Measurements from ENCODE around the gene UTS2R. TPM values are rescaled to one million over a fixed set of nuclear protein-coding genes. Genes with fewer than 3 reads are reported as not detected.

Gene UTS2R
- polyA plus RNA-seq, 1 of the 3 experiments (the other 2 are of a cell fraction), result not detected

DNA sequence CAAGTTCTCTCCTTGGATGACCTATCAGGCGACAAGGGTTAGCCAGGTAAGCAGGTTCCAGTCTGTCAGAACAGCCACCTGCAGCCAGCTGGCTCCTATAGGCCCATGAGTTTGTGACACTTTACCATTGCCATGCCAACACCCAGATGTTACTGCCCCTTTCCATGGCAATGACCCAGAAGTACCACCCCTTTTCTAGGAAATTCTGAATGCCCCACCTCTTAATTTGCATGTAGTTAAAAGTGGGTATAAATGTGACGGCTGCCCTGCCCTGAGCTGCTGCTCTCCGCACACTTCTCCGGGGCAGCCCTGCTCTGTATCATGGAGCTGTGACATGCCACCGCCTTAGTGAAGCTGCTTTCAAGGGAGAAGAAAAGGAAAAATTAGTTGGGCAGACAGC is 28.0 kb upstream of the UTS2R start:
- H3K4me2 ChIP-seq, result no peak overlapping the region
- H3K9ac ChIP-seq, result no peak overlapping the region
- H3K9me2 ChIP-seq, result no peaks in the 10 kb centered on the region
- no peak for TF ChIP-seq RAD21 (IDR thresholded peaks at IDR 0.05; ENCODE audit: low read length)
- no peak for TF ChIP-seq TAF1 (IDR thresholded peaks at IDR 0.05; ENCODE audit: borderline replicate concordance, low read depth, low read length)
- no peak for TF ChIP-seq MEF2A (IDR thresholded peaks at IDR 0.05; ENCODE audit: borderline replicate concordance, low read depth)
- no peak for TF ChIP-seq TCF12 (IDR thresholded peaks at IDR 0.05)
- 90% methylated on average over 5 of the region's 5 CpGs for WGBS (ENCODE audit: low lambda C conversion rate)
- H3K27me3 ChIP-seq (ENCODE audit: insufficient read depth), result no peaks in the 10 kb centered on the region
- POLR2A ChIA-PET, result interaction anchor here (1.3 kb wide), 1 partner anchor 14 kb away, joined by 4 read pairs; no protein-coding TSS in a partner anchor
- H3K4me1 ChIP-seq (ENCODE audit: control insufficient read depth in 1 of 2, insufficient read depth in 2 of 2, low read depth in 1 of 2, low read length in 1 of 2), result peaks cover 0 to 10% of the 10 kb centered on the region in 2 experiments; a peak in 2 of 4 replicates
- H3K79me2 ChIP-seq (ENCODE audit: insufficient read depth), result no peaks in the 10 kb centered on the region
- H3K36me3 ChIP-seq (replicated peaks in 1 of 2; ENCODE audit: control insufficient read depth in 1 of 2, insufficient read depth in 2 of 2, low read length in 1 of 2), result no peaks in the 10 kb centered on the region
- no peak overlapping the region for H2AFZ ChIP-seq (ENCODE audit: low read depth)
- no peaks in the 10 kb centered on the region for H4K20me1 ChIP-seq (ENCODE audit: insufficient read depth)
- H3F3A ChIP-seq (replicated peaks; ENCODE audit: insufficient read depth), result no peaks in the 10 kb centered on the region
- DNase-seq, result no peak
- H3K9me3 ChIP-seq, result no peaks in the 10 kb centered on the region
- CTCF ChIA-PET, result interaction anchor here (0.7 to 2.1 kb wide), 7 partner anchors 9 to 107 kb away, joined by 3 to 6 read pairs (median 3); no protein-coding TSS in a partner anchor
- no peak overlapping the region for H3K4me3 ChIP-seq (ENCODE audit: low read depth in 2 of 2, low read length in 1 of 2)
- H3K27ac ChIP-seq (ENCODE audit: low read depth in 2 of 2, low read length in 1 of 2), result no peak overlapping the region

DNA sequence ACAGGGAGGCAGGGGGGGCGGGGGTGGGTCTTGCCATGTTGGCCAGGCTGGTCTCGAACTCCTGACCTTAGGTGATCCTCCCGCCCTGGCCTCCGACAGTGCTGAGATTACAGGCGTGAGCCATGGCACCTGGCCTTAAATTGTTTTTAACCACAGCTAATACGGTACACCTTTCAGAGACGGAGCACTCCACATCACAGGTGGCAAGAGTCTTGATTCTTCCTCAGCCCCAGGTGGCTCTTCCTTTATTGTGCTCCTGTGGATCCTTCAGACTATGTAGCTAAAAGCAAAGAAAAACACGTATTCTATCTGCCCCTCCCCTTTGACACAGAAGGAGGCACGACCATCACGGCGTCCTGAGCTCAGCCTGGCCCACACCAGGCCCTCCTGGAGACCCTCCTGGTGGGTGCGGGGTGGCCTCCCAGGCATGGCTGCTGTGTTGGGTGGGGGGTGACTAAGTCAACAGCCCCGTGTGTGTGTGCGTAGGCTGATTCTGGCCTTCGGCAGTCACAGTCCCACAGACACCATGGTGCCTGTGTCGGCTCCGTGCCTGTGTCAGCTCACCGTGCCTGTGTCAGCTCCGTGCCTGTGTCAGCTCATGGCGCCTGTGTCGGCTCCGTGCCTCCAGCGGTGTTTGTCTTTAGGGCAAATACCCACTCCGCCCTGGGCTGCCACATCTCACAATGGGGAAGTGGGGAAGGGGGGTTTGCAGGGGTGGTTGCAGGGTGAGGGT is 27.2 kb upstream of the UTS2R start:
- DNase-seq, result no peak
- Histone ChIP-seq H3K4me1 (ENCODE audit: control insufficient read depth in 1 of 2, insufficient read depth in 2 of 2, low read depth in 1 of 2, low read length in 1 of 2) (peaks cover 0 to 5% of the 10 kb centered on the region in 2 experiments; a peak in 1 of 4 replicates), H3K9me3 (no peaks in the 10 kb centered on the region), H3F3A (replicated peaks; ENCODE audit: insufficient read depth) (no peaks in the 10 kb centered on the region), H3K9me2 (no peaks in the 10 kb centered on the region), H3K27ac (ENCODE audit: low read depth in 2 of 2, low read length in 1 of 2) (no peak overlapping the region), H3K4me2 (no peak overlapping the region), H2AFZ (ENCODE audit: low read depth) (no peak overlapping the region), H3K79me2 (ENCODE audit: insufficient read depth) (no peaks in the 10 kb centered on the region), H3K9ac (no peak overlapping the region), H3K4me3 (ENCODE audit: low read depth in 2 of 2, low read length in 1 of 2) (no peak overlapping the region), H3K27me3 (ENCODE audit: insufficient read depth) (no peaks in the 10 kb centered on the region), H3K36me3 (replicated peaks in 1 of 2; ENCODE audit: control insufficient read depth in 1 of 2, insufficient read depth in 2 of 2, low read length in 1 of 2) (no peaks in the 10 kb centered on the region), H4K20me1 (ENCODE audit: insufficient read depth) (no peaks in the 10 kb centered on the region)
- POLR2A ChIA-PET, result no interaction called here
- 83% methylated on average over 19 of the region's 24 CpGs for WGBS (ENCODE audit: low lambda C conversion rate)
- CTCF ChIA-PET, result interaction anchor here (0.7 to 2.1 kb wide), 8 partner anchors 8 to 108 kb away, joined by 3 to 6 read pairs (median 3); no protein-coding TSS in a partner anchor
- TF ChIP-seq PBX3 (IDR thresholded peaks at IDR 0.05), result no peak
- TF ChIP-seq, protein P1, sequence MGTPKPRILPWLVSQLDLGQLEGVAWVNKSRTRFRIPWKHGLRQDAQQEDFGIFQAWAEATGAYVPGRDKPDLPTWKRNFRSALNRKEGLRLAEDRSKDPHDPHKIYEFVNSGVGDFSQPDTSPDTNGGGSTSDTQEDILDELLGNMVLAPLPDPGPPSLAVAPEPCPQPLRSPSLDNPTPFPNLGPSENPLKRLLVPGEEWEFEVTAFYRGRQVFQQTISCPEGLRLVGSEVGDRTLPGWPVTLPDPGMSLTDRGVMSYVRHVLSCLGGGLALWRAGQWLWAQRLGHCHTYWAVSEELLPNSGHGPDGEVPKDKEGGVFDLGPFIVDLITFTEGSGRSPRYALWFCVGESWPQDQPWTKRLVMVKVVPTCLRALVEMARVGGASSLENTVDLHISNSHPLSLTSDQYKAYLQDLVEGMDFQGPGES (IDR thresholded peaks at IDR 0.05; ENCODE audit: low read depth, low read length), result no peak
- TF ChIP-seq FOXM1 (IDR thresholded peaks at IDR 0.05; ENCODE audit: low read depth), result no peak
- TF ChIP-seq SIN3A (IDR thresholded peaks at IDR 0.05; ENCODE audit: borderline replicate concordance, low read depth, low read length), result no peak
- no peak for TF ChIP-seq EP300 (IDR thresholded peaks at IDR 0.05; ENCODE audit: borderline replicate concordance in 1 of 2, low read depth in 1 of 2, low read length in 1 of 2)
